Nephron (organoid): ENCODE data around the gene SOX21.

Source experiments
- H3K27ac Mint-ChIP-seq, 3 experiments: 2 replicates each; pipeline ENCODE4 v1.8.0; 2020; ENCODE audit warnings: mixed read lengths in 3 of 3, mild to moderate bottlenecking in 2 of 3, moderate library complexity in 1 of 3
- H3K27me3 Mint-ChIP-seq: 2 replicates; pipeline ENCODE4 v1.8.0; 2021; ENCODE audit warnings: low read depth, mild to moderate bottlenecking, moderate library complexity, mixed read lengths
- H3K36me3 Mint-ChIP-seq: 2 replicates; pipeline ENCODE4 v1.8.0; 2020; ENCODE audit warnings: low read depth, mixed read lengths
- H3K4me1 Mint-ChIP-seq: 2 replicates; pipeline ENCODE4 v1.8.0; 2020; ENCODE audit warnings: mixed read lengths
- H3K4me3 Mint-ChIP-seq, 3 experiments: 2 replicates each; pipeline ENCODE4 v1.8.0; 2020; ENCODE audit warnings: mild to moderate bottlenecking in 3 of 3, mixed read lengths in 3 of 3, moderate library complexity in 2 of 3
- H3K9me3 Mint-ChIP-seq: 2 replicates; pipeline ENCODE4 v1.8.0; 2020; ENCODE audit warnings: mixed read lengths
- TF ChIP-seq, protein P1 (sequence below), 3 experiments: fragments of 200-600 bp; sonication (generic); IDR thresholded peaks; one replicate each; pipeline ENCODE4 v1.5.0; 2021; ENCODE audit warnings: antibody characterized with exemption in 3 of 3; ENCODE audit not compliant: unreplicated experiment in 3 of 3

Gene SOX21

GRCh38 chr13:94662274-94662945, 49.9 kb downstream of the SOX21 start:
- Mint-ChIP-seq H3K4me1 (peaks cover 12% of the 10 kb centered on the region), H3K9me3 (no peaks in the 10 kb centered on the region), H3K27ac (no peak overlapping the region), H3K4me3 (no peak overlapping the region), H3K36me3 (no peaks in the 10 kb centered on the region), H3K27me3 (peaks cover 83% of the 10 kb centered on the region)
- TF ChIP-seq, protein P1, sequence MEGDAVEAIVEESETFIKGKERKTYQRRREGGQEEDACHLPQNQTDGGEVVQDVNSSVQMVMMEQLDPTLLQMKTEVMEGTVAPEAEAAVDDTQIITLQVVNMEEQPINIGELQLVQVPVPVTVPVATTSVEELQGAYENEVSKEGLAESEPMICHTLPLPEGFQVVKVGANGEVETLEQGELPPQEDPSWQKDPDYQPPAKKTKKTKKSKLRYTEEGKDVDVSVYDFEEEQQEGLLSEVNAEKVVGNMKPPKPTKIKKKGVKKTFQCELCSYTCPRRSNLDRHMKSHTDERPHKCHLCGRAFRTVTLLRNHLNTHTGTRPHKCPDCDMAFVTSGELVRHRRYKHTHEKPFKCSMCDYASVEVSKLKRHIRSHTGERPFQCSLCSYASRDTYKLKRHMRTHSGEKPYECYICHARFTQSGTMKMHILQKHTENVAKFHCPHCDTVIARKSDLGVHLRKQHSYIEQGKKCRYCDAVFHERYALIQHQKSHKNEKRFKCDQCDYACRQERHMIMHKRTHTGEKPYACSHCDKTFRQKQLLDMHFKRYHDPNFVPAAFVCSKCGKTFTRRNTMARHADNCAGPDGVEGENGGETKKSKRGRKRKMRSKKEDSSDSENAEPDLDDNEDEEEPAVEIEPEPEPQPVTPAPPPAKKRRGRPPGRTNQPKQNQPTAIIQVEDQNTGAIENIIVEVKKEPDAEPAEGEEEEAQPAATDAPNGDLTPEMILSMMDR (IDR thresholded peaks at IDR 0.05; ENCODE audit: unreplicated experiment in 3 of 3) = no peak

- Mint-ChIP-seq H3K4me3 (no peak overlapping the region), H3K9me3 (peaks cover 2% of the 10 kb centered on the region), H3K27ac (no peak overlapping the region), H3K36me3 (no peaks in the 10 kb centered on the region), H3K4me1 (peaks cover 12% of the 10 kb centered on the region), H3K27me3 (peaks cover 73% of the 10 kb centered on the region)
- TF ChIP-seq, protein P1 (IDR thresholded peaks at IDR 0.05; ENCODE audit: unreplicated experiment in 3 of 3) = no peak
Measured at GRCh38 chr13:94661406-94661805, 50.9 kb downstream of the SOX21 start.

DNA sequence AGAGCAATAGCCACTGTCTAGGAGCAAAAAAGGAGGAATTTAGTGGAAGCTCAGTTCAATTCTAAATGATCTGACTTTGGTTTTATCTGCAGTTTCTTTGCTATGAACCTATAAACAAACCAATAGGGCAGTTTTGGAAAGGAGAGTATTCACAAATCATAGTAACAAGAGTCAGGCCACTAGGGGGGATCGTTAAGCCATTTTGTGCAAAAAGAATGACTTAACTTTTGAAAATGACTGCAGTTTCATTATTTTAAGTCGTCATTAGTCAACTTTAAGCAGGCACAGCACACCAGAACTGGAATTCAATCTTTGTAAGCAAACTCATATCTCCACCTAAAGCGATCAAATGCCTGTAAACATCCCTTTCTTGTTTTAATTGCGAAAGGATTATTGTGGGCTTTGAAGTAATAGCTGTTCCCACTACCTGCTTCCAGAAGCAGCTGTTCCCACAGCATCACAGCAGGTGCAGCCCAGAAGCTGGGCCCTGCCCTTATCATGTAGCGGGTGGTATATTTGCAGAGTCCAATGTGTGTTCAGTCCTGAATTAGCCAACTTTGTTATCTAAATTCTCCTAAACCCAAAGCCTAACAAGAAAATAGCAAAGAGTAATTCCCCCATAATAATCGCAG, 51.5 kb downstream of the SOX21 start:
- Mint-ChIP-seq H3K9me3 (peaks cover 7% of the 10 kb centered on the region), H3K4me3 (peak overlapping the region in 1 of 3 experiments; percentile 10), H3K36me3 (no peaks in the 10 kb centered on the region), H3K4me1 (peaks cover 12% of the 10 kb centered on the region), H3K27me3 (peaks cover 67% of the 10 kb centered on the region), H3K27ac (no peak overlapping the region)
- TF ChIP-seq, protein P1 (IDR thresholded peaks at IDR 0.05; ENCODE audit: unreplicated experiment in 3 of 3) = peak in 2 of 3 experiments; percentile 31 to 39
